Measurements from ENCODE around the gene SLC35B2. TPM values are rescaled to one million over a fixed set of nuclear protein-coding genes. Genes with fewer than 3 reads are reported as not detected.

Gene SLC35B2
- total RNA-seq, 1 experiment from 2014 or later = 105 TPM

DNA sequence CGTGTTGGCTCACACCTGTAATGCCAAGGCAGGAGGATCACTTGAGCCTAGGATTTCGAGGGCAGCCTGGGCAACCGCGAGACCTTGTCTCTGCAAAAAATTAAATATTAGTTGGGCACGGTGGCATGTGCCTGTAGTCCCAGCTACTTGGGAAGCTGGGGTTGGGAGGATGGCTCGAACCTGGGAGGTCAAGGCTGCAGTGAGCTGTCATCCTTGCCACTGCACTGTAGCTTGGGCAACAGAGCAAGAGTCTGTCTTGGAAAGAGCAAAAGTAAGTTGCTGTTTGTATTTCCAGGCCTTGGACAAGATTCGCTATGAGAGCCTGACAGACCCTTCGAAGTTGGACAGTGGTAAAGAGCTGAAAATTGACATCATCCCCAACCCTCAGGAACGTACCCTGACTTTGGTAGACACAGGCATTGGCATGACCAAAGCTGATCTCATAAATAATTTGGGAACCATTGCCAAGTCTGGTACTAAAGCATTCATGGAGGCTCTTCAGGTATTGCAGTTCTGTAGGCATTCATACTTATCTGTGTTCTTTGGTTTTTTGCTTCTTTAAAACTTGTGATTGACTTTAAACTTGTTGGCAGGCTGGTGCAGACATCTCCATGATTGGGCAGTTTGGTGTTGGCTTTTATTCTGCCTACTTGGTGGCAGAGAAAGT lies 8.1 kb downstream of the SLC35B2 start:
- ChIA-PET POLR2A (interaction anchor here (0.7 kb wide), 1 partner anchor 164 kb away, joined by 5 read pairs; no protein-coding TSS in a partner anchor), CTCF (no interaction called here)
- BruUV-seq (replicated peaks) = no TSS peak
- H3K27me3 ChIP-seq (ENCODE audit: control insufficient read depth, insufficient read depth, low read length) = no peaks in the 10 kb centered on the region
- H3K9me3 ChIP-seq (ENCODE audit: control insufficient read depth, insufficient read depth, low read depth, low read length) = no peaks in the 10 kb centered on the region
- DNase-seq (ENCODE audit: low read depth, low spot score) (no peak), ATAC-seq (no peak)
- peaks cover 45% of the 10 kb centered on the region for H3K4me1 ChIP-seq (ENCODE audit: control insufficient read depth, insufficient read depth, low read length)
- intact Hi-C loops (cut with micrococcal nuclease; ENCODE audit: unreplicated experiment) (no loop called here), in situ Hi-C loops (cut with HindIII; ENCODE audit: low pct_unique_long_range_greater_than_20kb, low sequenced_read_pairs) (no loop called here)
- no peak for TF ChIP-seq SIN3A (IDR thresholded peaks at IDR 0.05; ENCODE audit: borderline replicate concordance, insufficient read depth, low read depth, low read length)
- no peak for TF ChIP-seq TCF7L2 (IDR thresholded peaks at IDR 0.05; ENCODE audit: low read depth, low read length)
- peak; percentile 32 for TF ChIP-seq POLR2AphosphoS5 (IDR thresholded peaks at IDR 0.05; ENCODE audit: low read depth, low read length)
- peaks cover 63% of the 10 kb centered on the region for H3K36me3 ChIP-seq (ENCODE audit: control insufficient read depth, insufficient read depth, low read length)
- peak overlapping the region; percentile 100 for H3K27ac ChIP-seq (ENCODE audit: low read length)
- H3K4me3 ChIP-seq (ENCODE audit: low read depth in 2 of 2, low read length in 2 of 2) = peak overlapping the region; percentile 99 to 100

DNA sequence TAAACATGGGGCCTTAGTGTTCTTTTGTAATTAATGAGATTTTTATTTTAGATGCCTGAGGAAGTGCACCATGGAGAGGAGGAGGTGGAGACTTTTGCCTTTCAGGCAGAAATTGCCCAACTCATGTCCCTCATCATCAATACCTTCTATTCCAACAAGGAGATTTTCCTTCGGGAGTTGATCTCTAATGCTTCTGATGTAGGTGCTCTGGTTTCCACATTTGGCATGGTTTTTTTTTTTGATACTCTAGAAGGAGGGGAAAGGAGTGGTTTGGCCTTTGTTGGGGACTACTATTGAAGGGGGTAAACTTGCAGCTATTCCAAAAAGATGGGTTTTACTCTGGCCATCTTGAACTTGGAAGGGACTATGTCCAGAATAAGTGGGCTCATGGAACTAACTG lies 8.7 kb downstream of the SLC35B2 start:
- in situ Hi-C loops (cut with HindIII; ENCODE audit: low pct_unique_long_range_greater_than_20kb, low sequenced_read_pairs) = no loop called here
- no TSS peak for BruUV-seq (replicated peaks)
- ATAC-seq (no peak), DNase-seq (ENCODE audit: low read depth, low spot score) (no peak)
- TF ChIP-seq, protein P1, sequence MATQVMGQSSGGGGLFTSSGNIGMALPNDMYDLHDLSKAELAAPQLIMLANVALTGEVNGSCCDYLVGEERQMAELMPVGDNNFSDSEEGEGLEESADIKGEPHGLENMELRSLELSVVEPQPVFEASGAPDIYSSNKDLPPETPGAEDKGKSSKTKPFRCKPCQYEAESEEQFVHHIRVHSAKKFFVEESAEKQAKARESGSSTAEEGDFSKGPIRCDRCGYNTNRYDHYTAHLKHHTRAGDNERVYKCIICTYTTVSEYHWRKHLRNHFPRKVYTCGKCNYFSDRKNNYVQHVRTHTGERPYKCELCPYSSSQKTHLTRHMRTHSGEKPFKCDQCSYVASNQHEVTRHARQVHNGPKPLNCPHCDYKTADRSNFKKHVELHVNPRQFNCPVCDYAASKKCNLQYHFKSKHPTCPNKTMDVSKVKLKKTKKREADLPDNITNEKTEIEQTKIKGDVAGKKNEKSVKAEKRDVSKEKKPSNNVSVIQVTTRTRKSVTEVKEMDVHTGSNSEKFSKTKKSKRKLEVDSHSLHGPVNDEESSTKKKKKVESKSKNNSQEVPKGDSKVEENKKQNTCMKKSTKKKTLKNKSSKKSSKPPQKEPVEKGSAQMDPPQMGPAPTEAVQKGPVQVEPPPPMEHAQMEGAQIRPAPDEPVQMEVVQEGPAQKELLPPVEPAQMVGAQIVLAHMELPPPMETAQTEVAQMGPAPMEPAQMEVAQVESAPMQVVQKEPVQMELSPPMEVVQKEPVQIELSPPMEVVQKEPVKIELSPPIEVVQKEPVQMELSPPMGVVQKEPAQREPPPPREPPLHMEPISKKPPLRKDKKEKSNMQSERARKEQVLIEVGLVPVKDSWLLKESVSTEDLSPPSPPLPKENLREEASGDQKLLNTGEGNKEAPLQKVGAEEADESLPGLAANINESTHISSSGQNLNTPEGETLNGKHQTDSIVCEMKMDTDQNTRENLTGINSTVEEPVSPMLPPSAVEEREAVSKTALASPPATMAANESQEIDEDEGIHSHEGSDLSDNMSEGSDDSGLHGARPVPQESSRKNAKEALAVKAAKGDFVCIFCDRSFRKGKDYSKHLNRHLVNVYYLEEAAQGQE (IDR thresholded peaks at IDR 0.05; ENCODE audit: insufficient read depth in 1 of 2, low read depth in 2 of 2, low read length in 1 of 2) = no peak
- TF ChIP-seq POLR2AphosphoS5 (IDR thresholded peaks at IDR 0.05; ENCODE audit: low read depth, low read length) (no peak), TCF7L2 (IDR thresholded peaks at IDR 0.05; ENCODE audit: low read depth, low read length) (no peak)
- TF ChIP-seq, protein P2, sequence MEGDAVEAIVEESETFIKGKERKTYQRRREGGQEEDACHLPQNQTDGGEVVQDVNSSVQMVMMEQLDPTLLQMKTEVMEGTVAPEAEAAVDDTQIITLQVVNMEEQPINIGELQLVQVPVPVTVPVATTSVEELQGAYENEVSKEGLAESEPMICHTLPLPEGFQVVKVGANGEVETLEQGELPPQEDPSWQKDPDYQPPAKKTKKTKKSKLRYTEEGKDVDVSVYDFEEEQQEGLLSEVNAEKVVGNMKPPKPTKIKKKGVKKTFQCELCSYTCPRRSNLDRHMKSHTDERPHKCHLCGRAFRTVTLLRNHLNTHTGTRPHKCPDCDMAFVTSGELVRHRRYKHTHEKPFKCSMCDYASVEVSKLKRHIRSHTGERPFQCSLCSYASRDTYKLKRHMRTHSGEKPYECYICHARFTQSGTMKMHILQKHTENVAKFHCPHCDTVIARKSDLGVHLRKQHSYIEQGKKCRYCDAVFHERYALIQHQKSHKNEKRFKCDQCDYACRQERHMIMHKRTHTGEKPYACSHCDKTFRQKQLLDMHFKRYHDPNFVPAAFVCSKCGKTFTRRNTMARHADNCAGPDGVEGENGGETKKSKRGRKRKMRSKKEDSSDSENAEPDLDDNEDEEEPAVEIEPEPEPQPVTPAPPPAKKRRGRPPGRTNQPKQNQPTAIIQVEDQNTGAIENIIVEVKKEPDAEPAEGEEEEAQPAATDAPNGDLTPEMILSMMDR (IDR thresholded peaks at IDR 0.05) = no peak
- H3K27me3 ChIP-seq (ENCODE audit: control insufficient read depth, insufficient read depth, low read length) = no peaks in the 10 kb centered on the region
- H3K4me1 ChIP-seq (ENCODE audit: control insufficient read depth, insufficient read depth, low read length) = peaks cover 40% of the 10 kb centered on the region
- ChIA-PET POLR2A (interaction anchor here (0.7 kb wide), 1 partner anchor 164 kb away, joined by 5 read pairs; no protein-coding TSS in a partner anchor), CTCF (no interaction called here)
- peaks cover 59% of the 10 kb centered on the region for H3K36me3 ChIP-seq (ENCODE audit: control insufficient read depth, insufficient read depth, low read length)
- H3K9me3 ChIP-seq (ENCODE audit: control insufficient read depth, insufficient read depth, low read depth, low read length) = no peaks in the 10 kb centered on the region
- peak overlapping the region; percentile 100 for H3K27ac ChIP-seq (ENCODE audit: low read length)
- intact Hi-C loops (cut with micrococcal nuclease; ENCODE audit: unreplicated experiment) = no loop called here
- peak overlapping the region; percentile 99 to 100 for H3K4me3 ChIP-seq (ENCODE audit: low read depth in 2 of 2, low read length in 2 of 2)

All from Panc1 (cell line).